SK-N-SH (cell line): ENCODE measurements around the gene BCL11A. TPM values are rescaled to one million over a fixed set of nuclear protein-coding genes. Genes with fewer than 3 reads are reported as not detected.

Experiments used
- CTCF ChIA-PET: fragments of 300-600, 350-600 bp; formaldehyde crosslinking; extraction: SDS; loops from one replicate; lab custom pipeline; 2021; lab: Yijun Ruan, JAX
- POLR2A ChIA-PET: fragments of 350-600 bp; sonication (Branson Sonifier 250); formaldehyde crosslinking; extraction: SDS; loops from one replicate; lab custom pipeline; 2020; ENCODE audit warnings: antibody characterized with exemption, inconsistent platforms; lab: Yijun Ruan, JAX
- DNase-seq: peaks from one replicate; pipeline ENCODE4 v3.0.0; 2012
- H2AFZ ChIP-seq: fragments of 200-600 bp; sonication (generic); 2 replicates; pipeline ENCODE4 v1.8.1; 2016; ENCODE audit warnings: antibody characterized with exemption, mild to moderate bottlenecking, low read depth
- H3F3A ChIP-seq: fragments of 200-600 bp; sonication (generic); replicated peaks from 2 replicates; pipeline ENCODE3; 2016; ENCODE audit warnings: antibody characterized with exemption, mild to moderate bottlenecking; ENCODE audit not compliant: insufficient read depth
- H3K27ac ChIP-seq, 2 experiments: fragments of 200-500 bp in 1 of 2; fragments of 200-600 bp in 1 of 2; sonication (Bioruptor generic) in 1 of 2; sonication (generic), shearing (Covaris generic) in 1 of 2; 2 replicates each; pipeline versions ENCODE4 v1.5.1 to v1.6.1; 2014 to 2016; ENCODE audit warnings: low read depth in 2 of 2, inconsistent platforms in 1 of 2, low read length in 1 of 2, mild to moderate bottlenecking in 1 of 2, mixed read lengths in 1 of 2
- H3K27me3 ChIP-seq: fragments of 200-600 bp; sonication (generic), shearing (Covaris generic); 2 replicates; pipeline ENCODE4 v1.6.1; 2016; ENCODE audit warnings: mixed run types; ENCODE audit not compliant: insufficient read depth
- H3K36me3 ChIP-seq, 2 experiments: fragments of 200-500 bp in 1 of 2; fragments of 200-600 bp in 1 of 2; sonication (Bioruptor generic) in 1 of 2; sonication (generic) in 1 of 2; replicated peaks in 1 of 2; 2 replicates each; pipeline versions ENCODE3 to v1.5.1; 2014 to 2016; ENCODE audit warnings: low read length in 1 of 2, mild to moderate bottlenecking in 1 of 2; ENCODE audit not compliant: insufficient read depth in 2 of 2, control insufficient read depth in 1 of 2
- H3K4me1 ChIP-seq, 2 experiments: fragments of 200-500 bp in 1 of 2; fragments of 200-600 bp in 1 of 2; sonication (Bioruptor generic) in 1 of 2; sonication (generic), shearing (Covaris generic) in 1 of 2; 2 replicates each; pipeline versions ENCODE4 v1.5.1 to v1.6.1; 2014 to 2016; ENCODE audit warnings: low read depth in 1 of 2, low read length in 1 of 2, mixed run types in 1 of 2; ENCODE audit not compliant: insufficient read depth in 2 of 2, control insufficient read depth in 1 of 2
- H3K4me2 ChIP-seq: fragments of 200-600 bp; sonication (generic), shearing (Covaris generic); 2 replicates; pipeline ENCODE4 v1.6.1; 2017; ENCODE audit warnings: mixed run types
- H3K4me3 ChIP-seq, 2 experiments: fragments of 200-500 bp in 1 of 2; fragments of 200-600 bp in 1 of 2; sonication (Bioruptor generic) in 1 of 2; sonication (generic), shearing (Covaris generic) in 1 of 2; 2 replicates each; pipeline versions ENCODE4 v1.5.1 to v1.8.1; 2014 to 2016; ENCODE audit warnings: low read depth in 2 of 2, inconsistent platforms in 1 of 2, low read length in 1 of 2, mild to moderate bottlenecking in 1 of 2, mixed read lengths in 1 of 2, moderate library complexity in 1 of 2
- H3K79me2 ChIP-seq: fragments of 200-600 bp; sonication (generic); 2 replicates; pipeline ENCODE4 v1.8.1; 2017; ENCODE audit warnings: mild to moderate bottlenecking; ENCODE audit not compliant: insufficient read depth
- H3K9ac ChIP-seq: fragments of 200-600 bp; sonication (generic); 2 replicates; pipeline ENCODE4 v1.6.1; 2017; ENCODE audit warnings: mixed run types
- H3K9me2 ChIP-seq: fragments of 200-600 bp; sonication (generic); 2 replicates; pipeline ENCODE4 v1.6.1; 2017; ENCODE audit warnings: mixed run types
- H3K9me3 ChIP-seq: fragments of 200-600 bp; sonication (generic); 2 replicates; pipeline ENCODE4 v1.6.1; 2017; ENCODE audit warnings: mixed run types, mild to moderate bottlenecking, moderate library complexity
- H4K20me1 ChIP-seq: fragments of 200-600 bp; sonication (generic); 2 replicates; pipeline ENCODE4 v1.6.1; 2017; ENCODE audit warnings: mild to moderate bottlenecking, mixed run types; ENCODE audit not compliant: insufficient read depth
- EP300 ChIP-seq, 2 experiments: IDR thresholded peaks; 2 replicates each; pipeline versions ENCODE4 v1.4.0 to v1.6.1; 2012; ENCODE audit warnings: borderline replicate concordance in 1 of 2, low read depth in 1 of 2, low read length in 1 of 2
- EZH2phosphoT487 ChIP-seq: fragments of 200-600 bp; sonication (generic); IDR thresholded peaks from 2 replicates; pipeline ENCODE4 v1.6.1; 2017; ENCODE audit warnings: low read depth, mixed run types, mild to moderate bottlenecking, antibody characterized with exemption, moderate library complexity, borderline replicate concordance
- FOXJ3 ChIP-seq: sonication (generic); formaldehyde crosslinking; IDR thresholded peaks from 2 replicates; pipeline ENCODE4 v1.5.1; 2020; ENCODE audit warnings: mild to moderate bottlenecking, missing genetic modification reagents
- IRF3 ChIP-seq: fragments of 150-350 bp; IDR thresholded peaks from 2 replicates; pipeline ENCODE4 v1.6.1; 2016; ENCODE audit warnings: mild to moderate bottlenecking, low read depth, low read length
- MEF2A ChIP-seq: IDR thresholded peaks from 2 replicates; pipeline ENCODE4 v1.4.0; 2012; ENCODE audit warnings: low read depth, borderline replicate concordance
- NFIC ChIP-seq: IDR thresholded peaks from 2 replicates; pipeline ENCODE4 v1.4.0; 2012; ENCODE audit warnings: borderline replicate concordance
- POLR2AphosphoS5 ChIP-seq: IDR thresholded peaks from 2 replicates; pipeline ENCODE4 v1.6.1; 2012; ENCODE audit warnings: low read depth, low read length
- RFX5 ChIP-seq: IDR thresholded peaks from 2 replicates; pipeline ENCODE4 v1.6.1; 2012; ENCODE audit warnings: mild to moderate bottlenecking, improper control_type of control experiment, low read length
- RXRA ChIP-seq: IDR thresholded peaks from 2 replicates; pipeline ENCODE4 v1.4.0; 2012; ENCODE audit warnings: low read depth, mild to moderate bottlenecking, borderline replicate concordance
- SIN3A ChIP-seq: IDR thresholded peaks from 2 replicates; pipeline ENCODE4 v1.6.1; 2012; ENCODE audit warnings: low read depth, mild to moderate bottlenecking, low read length, moderate library complexity, borderline replicate concordance
- TCF12 ChIP-seq: IDR thresholded peaks from 2 replicates; pipeline ENCODE4 v1.4.0; 2012
- USF1 ChIP-seq: IDR thresholded peaks from 2 replicates; pipeline ENCODE4 v1.4.0; 2012; ENCODE audit warnings: low read depth, borderline replicate concordance
- WGBS: methylation state at CpG from one replicate; pipeline ENCODE4 v1.1.6; 2017; ENCODE audit warnings: low lambda C conversion rate; 5-methylcytosine and 5-hydroxymethylcytosine counted together
- polyA plus RNA-seq, 3 experiments: library from polyadenylated mRNA; depleted of rRNA; stranded (reverse); fragments of >200 nt; gene quantifications; 2 replicates each; pipeline ENCODE4 v1.2.3, GENCODE V29; 2012

The BCL11A gene
- polyA plus RNA-seq, 1 of the 3 experiments (the other 2 are of a cell fraction), result 1.9 TPM

DNA sequence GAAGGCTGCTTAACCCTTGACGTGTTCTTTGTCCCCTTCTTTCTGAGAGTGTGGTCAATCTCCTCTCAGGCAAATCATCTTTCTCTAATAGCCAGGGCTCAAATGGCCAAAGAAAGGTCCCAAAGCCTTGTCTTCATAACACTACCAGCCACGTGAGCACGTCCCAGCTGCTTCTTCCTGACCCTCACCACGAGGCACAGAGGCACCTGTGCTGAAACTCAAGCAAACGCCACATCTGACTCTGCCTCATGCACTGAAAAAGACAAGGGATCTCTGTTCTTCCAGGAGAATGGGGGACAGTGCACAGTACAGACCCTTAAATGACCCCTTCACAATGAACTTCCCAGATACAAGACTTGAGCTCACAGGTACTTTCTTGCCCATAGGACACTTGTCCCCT lies 31.8 kb downstream of the BCL11A start (continued):
- TF ChIP-seq RXRA (no peak), USF1 (no peak)

DNA sequence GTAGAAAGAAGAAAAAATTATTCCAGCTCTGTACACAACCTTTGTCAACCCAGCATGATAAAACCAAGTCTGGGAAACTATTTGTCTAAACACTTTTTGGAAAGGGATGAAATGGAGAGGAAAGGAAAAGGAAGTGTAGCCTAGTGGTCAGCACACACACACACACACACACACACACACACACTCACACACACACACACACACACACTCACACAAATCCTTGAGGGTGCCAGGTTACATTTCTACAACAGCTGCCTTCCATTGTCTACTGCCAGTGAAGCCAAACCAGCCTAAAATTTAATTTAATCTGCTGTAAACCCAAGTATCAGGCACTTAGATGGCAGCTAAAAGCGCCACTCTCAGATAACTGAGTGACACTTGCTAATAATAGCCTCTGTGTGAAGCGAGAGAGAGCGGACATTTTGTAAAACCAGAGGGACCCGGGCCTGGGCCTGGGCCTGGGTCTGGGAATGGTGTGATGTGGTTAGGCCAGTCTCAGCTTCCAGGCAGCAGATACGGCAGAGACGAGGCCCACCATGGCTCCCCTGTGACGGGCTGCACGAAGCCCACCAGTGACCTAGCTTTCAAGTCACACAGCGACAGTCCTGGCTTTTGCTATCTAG lies 32.4 kb downstream of the BCL11A start:
- H3K27me3 ChIP-seq, result no peaks in the 10 kb centered on the region
- no peak overlapping the region for H3K9ac ChIP-seq
- no peak overlapping the region for H3K4me2 ChIP-seq
- peaks cover 16% of the 10 kb centered on the region for H3K79me2 ChIP-seq
- no peak overlapping the region for H3K27ac ChIP-seq
- no peaks in the 10 kb centered on the region for H3K9me3 ChIP-seq
- H3K36me3 ChIP-seq, result no peaks in the 10 kb centered on the region
- 76% methylated on average over 7 of the region's 9 CpGs for WGBS
- H3K4me1 ChIP-seq, result peaks cover 0 to 12% of the 10 kb centered on the region in 2 experiments; a peak in 2 of 4 replicates
- DNase-seq, result no peak
- H4K20me1 ChIP-seq, result no peaks in the 10 kb centered on the region
- peaks cover 22% of the 10 kb centered on the region for H3F3A ChIP-seq
- CTCF ChIA-PET, result interaction anchor here (1.2 to 1.4 kb wide), 2 partner anchors 40 to 60 kb away, joined by 3 read pairs; no protein-coding TSS in a partner anchor
- H2AFZ ChIP-seq, result no peak overlapping the region
- TF ChIP-seq IRF3 (no peak), EP300 (IDR thresholded peaks at IDR 0.05; ENCODE audit: borderline replicate concordance in 1 of 2, low read depth in 1 of 2, low read length in 1 of 2) (no peak), POLR2AphosphoS5 (no peak), NFIC (no peak), TCF12 (no peak), EZH2phosphoT487 (no peak), FOXJ3 (no peak)
- TF ChIP-seq, all 33 proteins: peak for 0
- H3K9me2 ChIP-seq, result no peaks in the 10 kb centered on the region
- no peak overlapping the region for H3K4me3 ChIP-seq
- POLR2A ChIA-PET, result no interaction called here

DNA sequence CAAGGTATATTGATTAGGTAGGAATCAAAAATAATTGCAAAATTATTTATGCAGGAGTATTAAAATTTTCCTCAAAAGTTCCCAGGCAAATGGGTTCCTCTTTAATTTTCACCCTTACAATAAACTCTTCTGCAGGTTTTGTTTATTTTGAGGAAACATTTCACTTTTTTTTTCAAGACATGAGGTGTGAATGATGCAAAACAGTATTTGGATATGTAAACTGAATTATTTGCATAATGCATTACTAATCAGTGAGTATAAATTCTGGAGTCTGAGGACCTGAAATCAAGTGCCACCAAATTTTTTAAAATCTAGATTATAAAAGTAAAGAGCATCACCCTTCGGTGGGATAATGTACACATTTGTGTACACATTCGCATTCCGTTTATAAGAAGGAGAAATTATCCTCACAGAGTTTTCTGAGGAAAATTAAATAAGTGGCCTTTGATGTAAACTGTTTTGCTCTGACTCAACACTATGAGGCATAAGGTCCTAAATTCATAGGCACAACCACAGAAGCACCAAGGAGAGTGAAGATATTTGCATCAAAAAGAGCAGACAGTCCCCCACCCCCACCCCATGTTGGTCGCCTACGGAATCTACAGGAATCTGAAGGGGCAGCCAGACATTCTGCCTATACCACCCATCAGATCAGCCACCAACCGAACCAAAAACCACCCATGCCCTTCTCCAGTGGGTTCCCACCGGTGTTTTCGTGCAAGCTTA lies 33.1 kb downstream of the BCL11A start:
- Histone ChIP-seq H3K4me3 (no peak overlapping the region), H3K9ac (no peak overlapping the region), H3F3A (peaks cover 29% of the 10 kb centered on the region), H3K27me3 (no peaks in the 10 kb centered on the region), H3K9me2 (no peaks in the 10 kb centered on the region), H3K79me2 (peaks cover 16% of the 10 kb centered on the region), H2AFZ (no peak overlapping the region), H3K9me3 (no peaks in the 10 kb centered on the region), H3K36me3 (no peaks in the 10 kb centered on the region), H3K4me1 (peaks cover 0 to 18% of the 10 kb centered on the region in 2 experiments; a peak in 3 of 4 replicates), H3K27ac (no peak overlapping the region; a peak in 1 of 4 replicates), H3K4me2 (no peak overlapping the region), H4K20me1 (no peaks in the 10 kb centered on the region)
- TF ChIP-seq POLR2AphosphoS5, result no peak
- TF ChIP-seq SIN3A, result no peak
- no peak for TF ChIP-seq EZH2phosphoT487
- TF ChIP-seq TCF12, result no peak
- no peak for TF ChIP-seq RFX5
- no peak for TF ChIP-seq MEF2A
- TF ChIP-seq EP300 (IDR thresholded peaks at IDR 0.05; ENCODE audit: borderline replicate concordance in 1 of 2, low read depth in 1 of 2, low read length in 1 of 2), result no peak
- no peak for DNase-seq
- ChIA-PET CTCF (no interaction called here), POLR2A (no interaction called here)
- 91% methylated on average over 8 of the region's 8 CpGs for WGBS
